Mesenchymal stem cell (in vitro differentiated cells and primary cell): Measurements from ENCODE around the gene TTC33.

Experiments used
- DNase-seq: peaks from one replicate; pipeline ENCODE4 v3.0.0-alpha.2; 2013
- H2AFZ ChIP-seq: one replicate; pipeline ENCODE4 v1.6.1; 2013; ENCODE audit warnings: low read depth, mild to moderate bottlenecking, control low read depth, inconsistent platforms, low read length, moderate library complexity
- H2AK5ac ChIP-seq: 2 replicates; pipeline ENCODE4 v1.6.1; 2013; ENCODE audit warnings: low read length, moderate library complexity, mild to moderate bottlenecking, inconsistent platforms; ENCODE audit not compliant: severe bottlenecking
- H2BK120ac ChIP-seq: one replicate; pipeline ENCODE4 v1.6.1; 2013; ENCODE audit warnings: low read depth, mild to moderate bottlenecking, inconsistent platforms, low read length, moderate library complexity
- H2BK12ac ChIP-seq, 2 experiments: one replicate each; pipeline ENCODE4 v1.6.1; 2013; ENCODE audit warnings: inconsistent platforms in 2 of 2, low read length in 2 of 2, mild to moderate bottlenecking in 2 of 2, moderate library complexity in 2 of 2, control low read depth in 1 of 2
- H2BK15ac ChIP-seq: one replicate; pipeline ENCODE4 v1.6.1; 2013; ENCODE audit warnings: mild to moderate bottlenecking, low read depth, inconsistent platforms; ENCODE audit not compliant: poor library complexity, severe bottlenecking
- H2BK5ac ChIP-seq: 2 replicates; pipeline ENCODE4 v1.6.1; 2013; ENCODE audit warnings: low read depth, mild to moderate bottlenecking, low read length, control low read depth, inconsistent platforms; ENCODE audit not compliant: poor library complexity, severe bottlenecking
- H3K14ac ChIP-seq, 2 experiments: one replicate each; pipeline ENCODE4 v1.6.1; 2013; ENCODE audit warnings: inconsistent platforms in 2 of 2, low read length in 2 of 2, control low read depth in 1 of 2, mild to moderate bottlenecking in 1 of 2, moderate library complexity in 1 of 2
- H3K18ac ChIP-seq, 2 experiments: one replicate each; pipeline ENCODE4 v1.6.1; 2013; ENCODE audit warnings: inconsistent platforms in 2 of 2, low read length in 2 of 2, control low read depth in 1 of 2, low read depth in 1 of 2, mild to moderate bottlenecking in 1 of 2
- H3K23ac ChIP-seq, 2 experiments: one replicate each; pipeline ENCODE4 v1.6.1; 2013; ENCODE audit warnings: inconsistent platforms in 2 of 2, low read length in 2 of 2, mild to moderate bottlenecking in 2 of 2, moderate library complexity in 2 of 2, control low read depth in 1 of 2
- H3K27ac ChIP-seq: 2 replicates; pipeline ENCODE4 v1.5.1; 2013; ENCODE audit warnings: mild to moderate bottlenecking, moderate library complexity, low read length, control low read depth, inconsistent platforms; ENCODE audit not compliant: poor library complexity, severe bottlenecking
- H3K27me3 ChIP-seq, 2 experiments: 2 replicates each; pipeline versions ENCODE4 v1.6.1 to v1.7.0; 2013; ENCODE audit warnings: low read length in 2 of 2, mild to moderate bottlenecking in 2 of 2, moderate library complexity in 2 of 2, control low read depth in 1 of 2, inconsistent platforms in 1 of 2; ENCODE audit not compliant: control insufficient read depth in 1 of 2, insufficient read depth in 1 of 2
- H3K36me3 ChIP-seq, 2 experiments: 2 replicates each; pipeline versions ENCODE4 v1.6.1 to v1.7.0; 2013; ENCODE audit warnings: low read length in 2 of 2, control low read depth in 1 of 2, inconsistent platforms in 1 of 2, low read depth in 1 of 2, mild to moderate bottlenecking in 1 of 2; ENCODE audit not compliant: insufficient read depth in 2 of 2, control insufficient read depth in 1 of 2
- H3K4ac ChIP-seq, 2 experiments: one replicate each; pipeline ENCODE4 v1.6.1; 2013; ENCODE audit warnings: inconsistent platforms in 2 of 2, low read length in 2 of 2, mild to moderate bottlenecking in 2 of 2, moderate library complexity in 2 of 2, control low read depth in 1 of 2, low read depth in 1 of 2
- H3K4me1 ChIP-seq: 2 replicates; pipeline ENCODE4 v1.6.1; 2013; ENCODE audit warnings: low read depth, low read length, control low read depth; ENCODE audit not compliant: control insufficient read depth, insufficient read depth
- H3K4me2 ChIP-seq: 2 replicates; pipeline ENCODE4 v1.6.1; 2013; ENCODE audit warnings: low read length, mild to moderate bottlenecking, inconsistent platforms; ENCODE audit not compliant: poor library complexity, severe bottlenecking
- H3K4me3 ChIP-seq, 2 experiments: 2 replicates each; pipeline versions ENCODE4 v1.5.1 to v1.7.0; 2013; ENCODE audit warnings: low read length in 2 of 2, mild to moderate bottlenecking in 2 of 2, control low read depth in 1 of 2, low read depth in 1 of 2; ENCODE audit not compliant: insufficient read depth in 1 of 2
- H3K79me1 ChIP-seq: replicated peaks from 2 replicates; pipeline ENCODE4 v1.6.1; 2013; ENCODE audit warnings: mild to moderate bottlenecking, control low read depth, low read length, inconsistent platforms; ENCODE audit not compliant: poor library complexity, severe bottlenecking
- H3K9ac ChIP-seq: 2 replicates; pipeline ENCODE4 v1.7.0; 2013; ENCODE audit warnings: mild to moderate bottlenecking, low read length, moderate library complexity
- H3K9me3 ChIP-seq: 2 replicates; pipeline ENCODE4 v1.7.0; 2013; ENCODE audit warnings: mild to moderate bottlenecking, low read length; ENCODE audit not compliant: control insufficient read depth
- H4K8ac ChIP-seq: one replicate; pipeline ENCODE4 v1.6.1; 2013; ENCODE audit warnings: inconsistent platforms, mild to moderate bottlenecking, low read length, moderate library complexity
- H4K91ac ChIP-seq: one replicate; pipeline ENCODE4 v1.6.1; 2013; ENCODE audit warnings: mild to moderate bottlenecking, low read length, inconsistent platforms
- WGBS: methylation state at CpG from one replicate; pipeline ENCODE4 v1.1.7; 2013; ENCODE audit warnings: mixed read lengths; 5-methylcytosine and 5-hydroxymethylcytosine counted together

The TTC33 gene

DNA sequence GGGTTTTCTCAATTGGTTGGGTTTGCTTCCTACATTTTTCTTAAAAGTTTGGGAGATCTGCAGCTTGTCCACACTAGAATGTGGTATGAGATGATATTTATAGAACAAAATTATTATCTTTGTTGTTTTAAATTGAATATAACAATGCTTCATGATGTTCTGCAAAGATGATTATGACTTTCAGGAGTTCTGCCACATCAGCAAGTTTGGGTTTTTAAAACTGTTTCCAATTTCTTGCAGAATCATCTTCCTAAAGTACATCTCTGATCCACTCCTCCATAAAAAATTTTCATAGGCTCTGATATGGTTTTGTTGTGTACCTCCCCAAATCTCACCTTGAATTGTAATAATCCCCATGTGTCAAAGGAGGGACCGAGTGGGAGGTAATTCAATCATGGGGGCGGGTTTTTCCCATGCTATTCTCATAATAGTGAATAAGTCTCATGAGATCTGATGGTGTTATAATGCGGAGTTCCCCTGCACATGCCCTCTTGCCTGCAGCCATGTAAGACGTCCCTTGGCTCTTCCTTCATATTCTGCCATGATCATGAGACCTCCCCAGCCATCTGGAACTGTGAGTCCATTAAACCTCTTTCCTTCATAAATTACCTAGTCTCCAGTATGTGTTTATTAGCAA, 195.2 kb downstream of the TTC33 start:
- H4K8ac ChIP-seq = no peak overlapping the region
- DNase-seq = no peak
- WGBS = 96% methylated on average over 3 of the region's 4 CpGs
- no peaks in the 10 kb centered on the region for H3K79me1 ChIP-seq
- no peak overlapping the region for H2BK12ac ChIP-seq
- no peak overlapping the region for H2BK15ac ChIP-seq
- H2AK5ac ChIP-seq = no peak overlapping the region
- H3K36me3 ChIP-seq = no peaks in the 10 kb centered on the region
- H3K27me3 ChIP-seq = no peaks in the 10 kb centered on the region
- no peak overlapping the region for H4K91ac ChIP-seq
- no peak overlapping the region for H2BK120ac ChIP-seq
- no peak overlapping the region for H3K9ac ChIP-seq
- H3K4ac ChIP-seq = no peak overlapping the region
- no peaks in the 10 kb centered on the region for H3K9me3 ChIP-seq
- no peak overlapping the region for H3K14ac ChIP-seq
- no peak overlapping the region for H2BK5ac ChIP-seq
- no peak overlapping the region for H3K27ac ChIP-seq
- H3K4me2 ChIP-seq = no peak overlapping the region
- H3K18ac ChIP-seq = no peak overlapping the region
- H3K23ac ChIP-seq = no peak overlapping the region
- no peak overlapping the region for H3K4me3 ChIP-seq
- no peak overlapping the region for H2AFZ ChIP-seq
- H3K4me1 ChIP-seq = no peaks in the 10 kb centered on the region

DNA sequence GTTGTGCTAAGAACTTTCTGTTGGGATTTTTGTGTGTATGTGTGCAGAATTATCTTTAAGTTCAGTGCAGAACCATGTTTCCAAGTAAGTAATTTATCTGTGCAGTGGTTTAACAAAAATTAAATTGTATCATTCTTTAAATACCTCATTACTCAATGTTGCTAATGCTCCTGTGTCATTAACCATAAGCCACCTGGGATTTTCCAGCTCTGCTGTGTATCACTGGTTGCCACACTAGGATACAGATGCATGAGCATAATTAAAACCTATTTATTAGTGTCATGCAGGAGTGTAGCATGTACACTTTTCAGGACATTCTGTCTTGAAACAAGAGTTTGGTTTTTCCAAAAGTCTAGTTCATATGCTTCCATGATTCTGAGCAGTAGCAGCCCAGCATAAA, 196.5 kb downstream of the TTC33 start:
- no peak overlapping the region for H2BK120ac ChIP-seq
- no peak overlapping the region for H3K4me2 ChIP-seq
- no peak overlapping the region for H2BK5ac ChIP-seq
- no peak for DNase-seq
- no peak overlapping the region for H2BK15ac ChIP-seq
- H3K4ac ChIP-seq = no peak overlapping the region
- H3K4me1 ChIP-seq = no peaks in the 10 kb centered on the region
- H2BK12ac ChIP-seq = no peak overlapping the region
- H3K79me1 ChIP-seq = no peaks in the 10 kb centered on the region
- H3K14ac ChIP-seq = no peak overlapping the region
- H3K18ac ChIP-seq = no peak overlapping the region
- no peaks in the 10 kb centered on the region for H3K36me3 ChIP-seq
- no peaks in the 10 kb centered on the region for H3K9me3 ChIP-seq
- no peak overlapping the region for H3K4me3 ChIP-seq
- no peak overlapping the region for H4K8ac ChIP-seq
- H3K9ac ChIP-seq = no peak overlapping the region
- no peak overlapping the region for H3K23ac ChIP-seq
- H3K27me3 ChIP-seq = no peaks in the 10 kb centered on the region
- H3K27ac ChIP-seq = no peak overlapping the region
- no peak overlapping the region for H2AK5ac ChIP-seq
- H2AFZ ChIP-seq = no peak overlapping the region
- H4K91ac ChIP-seq = no peak overlapping the region

- H3K27me3 ChIP-seq = no peaks in the 10 kb centered on the region
- no peak overlapping the region for H3K14ac ChIP-seq
- no peaks in the 10 kb centered on the region for H3K4me1 ChIP-seq
- H4K91ac ChIP-seq = no peak overlapping the region
- H3K9ac ChIP-seq = no peak overlapping the region
- H2AFZ ChIP-seq = no peak overlapping the region
- H3K9me3 ChIP-seq = no peaks in the 10 kb centered on the region
- no peak overlapping the region for H2BK120ac ChIP-seq
- no peaks in the 10 kb centered on the region for H3K36me3 ChIP-seq
- H3K27ac ChIP-seq = no peak overlapping the region
- H4K8ac ChIP-seq = no peak overlapping the region
- no peak overlapping the region for H2BK15ac ChIP-seq
- no peak overlapping the region for H3K4me2 ChIP-seq
- H2BK5ac ChIP-seq = no peak overlapping the region
- H3K18ac ChIP-seq = no peak overlapping the region
- H3K79me1 ChIP-seq = no peaks in the 10 kb centered on the region
- H2AK5ac ChIP-seq = no peak overlapping the region
- no peak for DNase-seq
- WGBS = 96% methylated on average over 1 of the region's 1 CpG
- H3K23ac ChIP-seq = no peak overlapping the region
- H3K4me3 ChIP-seq = no peak overlapping the region
- no peak overlapping the region for H3K4ac ChIP-seq
- H2BK12ac ChIP-seq = no peak overlapping the region
These were observed 198.3 kb downstream of the TTC33 start for GRCh38 chr5:40557501-40557900.

- Histone ChIP-seq H3K27ac (no peak overlapping the region), H2AK5ac (no peak overlapping the region), H3K4me1 (no peaks in the 10 kb centered on the region), H3K4me2 (no peak overlapping the region), H3K14ac (no peak overlapping the region), H3K4me3 (no peak overlapping the region), H3K9ac (no peak overlapping the region), H2BK15ac (no peak overlapping the region), H2BK12ac (no peak overlapping the region), H3K36me3 (no peaks in the 10 kb centered on the region), H3K79me1 (no peaks in the 10 kb centered on the region), H3K23ac (no peak overlapping the region), H2BK120ac (no peak overlapping the region), H4K8ac (no peak overlapping the region), H4K91ac (no peak overlapping the region), H3K27me3 (no peaks in the 10 kb centered on the region), H2AFZ (no peak overlapping the region), H2BK5ac (no peak overlapping the region), H3K4ac (no peak overlapping the region), H3K18ac (no peak overlapping the region), H3K9me3 (no peaks in the 10 kb centered on the region)
- DNase-seq = no peak
These were observed 198.9 kb downstream of the TTC33 start for GRCh38 chr5:40556811-40557210.
